GM18873 (cell line): ENCODE measurements around the gene CENPP.

ENCODE experiments used
- ATAC-seq: cut with Tn5 transposase; IDR thresholded peaks from one replicate; pipeline ENCODE4 v1.9.1; 2021; ENCODE audit warnings: mild to moderate bottlenecking, moderate library complexity, moderate number of reproducible peaks; ENCODE audit not compliant: unreplicated experiment, low FRiP score

The CENPP gene

GRCh38 chr9:92325269-92325990 lies at the start of gene CENPP, which contains the start of gene NOL8:
Gene CENPP, plus strand, starts transcription at chr9:92325953.
Gene NOL8, minus strand, starts transcription at chr9:92325350. Its CDS starts 1,189 bp downstream, at chr9:92324161.
- ATAC-seq: peak; percentile 87

- no peak for ATAC-seq
Observed at GRCh38 chr9:92276331-92277032, 49.3 kb upstream of the CENPP start.

GRCh38 chr9:92278110-92278509 lies 47.6 kb upstream of the CENPP start:
- no peak for ATAC-seq

DNA sequence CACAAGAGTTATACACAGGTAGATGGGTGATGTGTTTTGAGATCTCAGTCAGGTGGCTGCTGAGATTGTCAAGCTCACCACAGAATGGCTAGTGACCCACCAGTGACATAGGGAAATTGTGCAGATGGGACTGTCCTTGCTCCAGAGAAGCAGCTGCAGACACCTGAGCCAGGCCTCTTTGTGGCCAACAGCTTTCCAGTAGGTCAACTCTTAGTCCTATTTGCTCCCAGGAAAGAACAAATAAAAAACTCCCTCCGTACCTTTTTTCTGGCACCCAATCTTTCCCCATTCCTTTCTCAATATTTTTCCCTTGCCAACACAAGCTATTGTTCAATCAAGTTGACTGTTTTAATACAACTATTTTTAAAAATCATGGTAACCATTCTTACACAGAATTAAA lies 46.5 kb upstream of the CENPP start:
- no peak for ATAC-seq

DNA sequence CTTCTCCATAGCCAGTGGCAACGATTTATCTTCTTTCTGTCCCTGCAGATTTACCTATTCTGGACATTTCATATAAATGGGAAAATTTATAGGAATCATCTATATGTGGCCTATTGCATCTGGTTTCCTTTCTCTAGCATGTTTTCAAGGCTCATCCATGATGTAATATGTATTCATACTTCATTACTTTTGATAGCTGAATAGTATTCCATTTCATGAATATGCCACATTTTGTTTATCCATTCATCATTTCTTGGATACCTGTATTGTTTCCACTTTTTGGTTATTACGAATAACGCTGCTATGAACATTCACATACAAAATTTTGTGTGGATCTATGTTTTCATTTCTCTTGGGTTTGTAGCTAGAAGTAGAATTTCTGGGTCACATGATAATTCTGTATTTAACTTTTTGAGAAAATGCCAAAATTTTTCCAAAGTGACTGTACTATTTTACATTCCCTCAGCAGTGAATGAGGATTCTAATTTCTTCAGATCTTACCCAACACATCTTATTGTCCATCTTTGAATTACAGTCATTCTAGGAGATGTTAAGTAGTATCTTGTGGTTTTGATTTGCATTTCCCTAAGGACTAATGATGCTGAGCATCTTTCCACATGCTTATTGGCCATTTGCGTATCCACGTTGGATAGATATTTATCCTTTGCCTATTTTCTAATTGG lies 35.9 kb upstream of the CENPP start:
- ATAC-seq: no peak

GRCh38 chr9:92290785-92291429 lies 34.8 kb upstream of the CENPP start:
- no peak for ATAC-seq

GRCh38 chr9:92291577-92291976 lies 34.2 kb upstream of the CENPP start:
- no peak for ATAC-seq

DNA sequence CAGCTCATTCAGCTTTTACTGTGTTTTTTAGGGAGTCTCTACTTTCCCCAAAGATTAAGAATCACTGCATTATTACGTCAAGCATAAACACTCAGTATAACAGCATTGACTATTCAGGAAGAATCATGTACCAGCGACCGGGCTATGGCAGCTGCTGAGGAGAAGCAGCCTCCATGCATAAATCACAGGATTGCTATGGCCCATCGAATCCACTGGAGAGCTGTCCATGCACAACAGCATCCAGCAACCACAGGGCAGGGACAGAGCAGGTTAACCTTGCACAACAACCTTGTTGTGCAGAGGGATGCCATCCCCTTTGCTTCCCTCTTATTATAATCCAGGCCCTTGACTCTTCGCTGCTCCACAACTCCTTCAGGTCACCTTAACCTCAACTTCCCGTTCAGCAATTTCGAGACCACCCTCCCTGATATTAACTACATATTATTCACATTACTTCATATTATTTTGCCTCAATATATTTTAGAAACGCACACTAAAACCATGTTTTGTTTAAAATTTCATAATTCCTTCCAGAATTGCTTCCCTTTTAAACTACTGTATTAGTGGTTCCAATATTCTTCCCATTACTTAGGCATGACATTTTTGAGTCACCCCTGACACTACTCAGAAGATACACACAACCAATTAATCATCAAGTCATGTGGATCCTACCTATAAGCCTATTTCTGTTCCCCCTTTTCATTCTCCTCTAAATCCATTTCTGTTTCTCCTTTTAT lies 33.2 kb upstream of the CENPP start:
- no peak for ATAC-seq

DNA sequence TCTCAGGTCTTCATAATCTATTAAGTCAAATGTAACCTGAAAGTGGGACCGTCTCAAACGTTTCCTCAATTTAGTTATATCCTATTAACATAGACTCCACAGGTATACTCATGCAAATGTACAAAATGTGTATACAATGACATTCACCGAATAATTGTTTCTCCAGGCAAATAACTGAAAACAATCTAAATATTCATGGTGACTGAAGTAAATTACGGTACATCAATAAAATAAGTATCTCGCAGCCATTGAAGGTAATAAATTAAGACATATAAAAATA lies 32.7 kb upstream of the CENPP start:
- ATAC-seq: no peak

GRCh38 chr9:92293452-92294296 lies 32.1 kb upstream of the CENPP start, which contains the start of gene IARS1:
Gene IARS1, minus strand, starts transcription at chr9:92293697. Its CDS starts 4,278 bp downstream, at chr9:92289419.
- peak; percentile 96 for ATAC-seq

DNA sequence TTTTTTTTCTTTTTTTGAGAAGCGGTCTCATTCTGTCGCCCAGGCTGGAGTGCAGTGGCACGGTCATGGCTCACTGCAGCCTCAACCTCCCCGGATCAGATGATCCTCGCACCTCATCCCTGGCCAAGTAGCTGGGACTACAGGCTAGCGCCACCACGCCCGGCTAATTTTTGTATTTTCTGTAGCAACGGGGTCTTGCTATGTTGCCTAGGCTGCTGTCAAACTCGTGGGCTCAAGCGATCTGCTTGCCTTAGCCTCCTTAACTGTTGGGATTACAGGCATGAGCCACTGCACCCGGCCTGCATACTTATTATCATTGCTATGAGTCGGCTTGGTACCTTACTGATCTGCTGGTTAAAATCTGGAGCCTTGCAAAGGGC lies 31.5 kb upstream of the CENPP start:
- no peak for ATAC-seq

GRCh38 chr9:92295240-92295790 lies 30.4 kb upstream of the CENPP start:
- ATAC-seq: no peak

DNA sequence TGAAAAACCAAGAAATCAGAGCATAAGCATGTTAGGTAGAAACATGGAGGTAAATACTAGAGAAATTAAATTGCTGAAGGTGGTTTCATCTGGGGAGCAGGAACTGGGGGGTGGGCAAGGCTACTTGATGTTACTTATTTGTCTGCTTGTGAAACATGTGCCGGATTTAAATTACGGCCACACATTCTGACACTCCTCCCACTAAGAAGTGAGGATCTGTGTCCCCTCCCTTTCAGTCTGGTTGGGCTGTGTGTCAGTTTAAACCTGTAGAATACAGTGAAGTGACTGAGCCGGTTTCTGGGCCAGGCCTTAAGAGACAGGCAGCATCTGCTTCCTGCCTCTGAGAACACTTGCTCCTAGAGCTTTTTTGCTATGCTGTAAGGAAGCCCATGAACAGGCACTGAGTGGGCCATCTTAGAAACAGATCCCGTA lies 29.9 kb upstream of the CENPP start:
- no peak for ATAC-seq

DNA sequence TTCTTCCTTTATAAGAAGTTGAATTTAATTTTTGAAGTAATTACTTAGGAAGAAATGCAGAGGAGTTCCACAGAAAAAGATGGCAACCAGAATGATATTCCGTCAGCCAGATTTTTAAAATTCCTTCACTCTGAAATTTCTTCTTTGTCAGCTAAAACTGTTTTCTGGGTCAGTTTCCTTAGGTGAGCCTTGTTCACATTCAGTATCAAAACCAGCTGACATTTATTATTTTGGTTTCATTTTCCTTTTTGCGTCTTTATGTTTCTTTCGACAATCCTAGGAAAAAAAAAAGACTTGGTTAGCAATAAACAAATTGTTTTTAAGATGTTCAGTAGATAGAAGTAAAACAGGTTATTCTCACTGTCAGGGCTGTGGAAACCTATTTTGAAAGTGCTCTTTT lies 28.1 kb upstream of the CENPP start:
- no peak for ATAC-seq

GRCh38 chr9:92298036-92298435 lies 27.7 kb upstream of the CENPP start:
- ATAC-seq: no peak

- no peak for ATAC-seq
Observed at GRCh38 chr9:92299116-92299515, 26.6 kb upstream of the CENPP start.

GRCh38 chr9:92300936-92301335 lies 24.8 kb upstream of the CENPP start:
- ATAC-seq: no peak

DNA sequence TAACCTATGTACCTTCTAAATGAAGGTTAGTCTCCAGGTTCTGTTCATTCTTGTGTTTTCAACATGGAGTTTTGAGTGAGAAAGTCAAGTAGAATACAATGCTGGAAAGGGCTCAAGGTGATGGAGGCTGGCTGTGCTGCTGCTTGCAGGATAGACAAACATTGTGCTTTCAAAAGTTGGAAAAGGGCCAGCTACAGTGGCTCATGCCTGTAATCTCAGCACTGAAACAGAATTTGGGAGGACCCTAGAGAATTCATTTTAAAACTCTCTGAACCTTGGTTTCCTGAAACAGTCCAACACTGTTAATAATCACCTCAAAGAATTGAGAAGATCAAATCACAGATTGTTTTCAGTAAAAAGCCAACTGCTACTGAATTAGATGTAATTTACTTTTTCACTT lies 16.9 kb upstream of the CENPP start:
- ATAC-seq: no peak

DNA sequence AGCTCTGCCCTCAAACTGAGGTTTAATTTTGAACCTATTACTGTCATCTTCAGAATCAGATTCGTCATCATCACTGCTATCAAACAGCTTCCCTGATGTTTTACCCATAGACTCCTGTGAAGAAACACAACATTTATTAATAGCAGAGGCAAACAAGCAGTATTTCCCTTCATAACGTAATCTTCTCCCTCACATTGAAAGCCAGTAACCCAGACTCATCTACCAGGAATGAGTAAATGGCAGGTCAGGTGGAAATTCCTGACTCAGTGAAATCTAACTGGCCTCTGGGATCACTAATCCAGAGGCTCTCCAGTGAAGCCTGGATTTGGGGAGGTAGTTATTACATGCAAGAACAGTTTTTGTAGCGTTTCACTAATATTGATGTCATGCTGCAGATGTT lies 15.2 kb upstream of the CENPP start:
- ATAC-seq: no peak
